HepG2 (cell line): ENCODE measurements around the gene MYOM1. TPM values are rescaled to one million over a fixed set of nuclear protein-coding genes. Genes with fewer than 3 reads are reported as not detected.

Experiments used
- CC2D1A ChIP-seq: sonication (generic); formaldehyde crosslinking; IDR thresholded peaks from 2 replicates; pipeline ENCODE4 v1.8.1; 2023; ENCODE audit warnings: mild to moderate bottlenecking, missing genetic modification reagents
- EP300 ChIP-seq, 3 experiments: sonication (generic) in 1 of 3; formaldehyde crosslinking in 1 of 3; IDR thresholded peaks; 2 replicates each; pipeline versions ENCODE4 v1.5.1 to v1.6.1; 2011 to 2020; ENCODE audit warnings: low read depth in 2 of 3, low read length in 2 of 3, borderline replicate concordance in 1 of 3, improper control_type of control experiment in 1 of 3, mild to moderate bottlenecking in 1 of 3, missing genetic modification reagents in 1 of 3, moderate library complexity in 1 of 3
- GPN1 ChIP-seq: sonication (generic); formaldehyde crosslinking; IDR thresholded peaks from 2 replicates; pipeline ENCODE4 v1.5.1; 2020; ENCODE audit warnings: missing genetic modification reagents, borderline replicate concordance
- HNF4G ChIP-seq, 2 experiments: sonication (generic) in 1 of 2; formaldehyde crosslinking in 1 of 2; IDR thresholded peaks; 2 replicates each; pipeline versions ENCODE4 v1.4.0 to v1.6.1; 2011 to 2020; ENCODE audit warnings: borderline replicate concordance in 2 of 2, low read depth in 2 of 2, mild to moderate bottlenecking in 2 of 2, low read length in 1 of 2, missing genetic modification reagents in 1 of 2, moderate library complexity in 1 of 2
- KAT8 ChIP-seq: IDR thresholded peaks from 2 replicates; pipeline ENCODE4 v1.6.1; 2016; ENCODE audit warnings: missing genetic modification reagents, missing compliant biosample characterization
- MNT ChIP-seq: fragments of 450-650 bp; IDR thresholded peaks from 2 replicates; pipeline ENCODE4 v1.6.1; 2016
- NCOA5 ChIP-seq: sonication (generic); formaldehyde crosslinking; IDR thresholded peaks from 2 replicates; pipeline ENCODE4 v1.4.0; 2020; ENCODE audit warnings: missing genetic modification reagents
- PRMT3 ChIP-seq: sonication (generic); formaldehyde crosslinking; IDR thresholded peaks from 2 replicates; pipeline ENCODE4 v1.8.1; 2022; ENCODE audit warnings: low read depth, mild to moderate bottlenecking, moderate library complexity, missing genetic modification reagents, borderline replicate concordance
- RBAK ChIP-seq: sonication (generic); formaldehyde crosslinking; IDR thresholded peaks from 2 replicates; pipeline ENCODE4 v1.5.1; 2020; ENCODE audit warnings: mild to moderate bottlenecking, missing genetic modification reagents
- RNF2 ChIP-seq: fragments of 450-650 bp; conservative IDR thresholded peaks from 2 replicates; pipeline ENCODE4 v1.6.1; 2016; ENCODE audit warnings: low read depth
- SOX6 ChIP-seq, 2 experiments: fragments of 450-650 bp in 1 of 2; sonication (generic) in 1 of 2; formaldehyde crosslinking in 1 of 2; IDR thresholded peaks; 2 replicates each; pipeline versions ENCODE4 v1.4.0 to v1.6.1; 2017 to 2020; ENCODE audit warnings: antibody characterized with exemption in 1 of 2, mild to moderate bottlenecking in 1 of 2, missing genetic modification reagents in 1 of 2
- SP140L ChIP-seq: sonication (generic); formaldehyde crosslinking; IDR thresholded peaks from 2 replicates; pipeline ENCODE4 v1.4.0; 2020; ENCODE audit warnings: missing genetic modification reagents, borderline replicate concordance
- WIZ ChIP-seq: sonication (generic); formaldehyde crosslinking; IDR thresholded peaks from 2 replicates; pipeline ENCODE4 v1.5.1; 2020; ENCODE audit warnings: mild to moderate bottlenecking, missing genetic modification reagents
- ZNF101 ChIP-seq: sonication (generic); formaldehyde crosslinking; IDR thresholded peaks from 2 replicates; pipeline ENCODE4 v1.4.0; 2020; ENCODE audit warnings: mild to moderate bottlenecking, low read depth, missing genetic modification reagents, borderline replicate concordance
- ZNF562 ChIP-seq: sonication (generic); formaldehyde crosslinking; IDR thresholded peaks from 2 replicates; pipeline ENCODE4 v1.8.0; 2022; ENCODE audit warnings: missing genetic modification reagents, borderline replicate concordance
- ZNF782 ChIP-seq: sonication (generic); formaldehyde crosslinking; IDR thresholded peaks from 2 replicates; pipeline ENCODE4 v1.4.0; 2020; ENCODE audit warnings: missing genetic modification reagents, mild to moderate bottlenecking, borderline replicate concordance
- polyA plus RNA-seq, 8 experiments: library from polyadenylated mRNA; depleted of rRNA in 3 of 8; stranded (reverse) in 7 of 8; unstranded in 1 of 8; fragments of >200 nt; fragmentation: Illumina TruSeq in 4 of 8; extraction: Trizol in 4 of 8; gene quantifications; 2 replicates each; pipeline versions ENCODE4 v1.2.1 to v1.2.3, GENCODE V29; 2011 to 2016; ENCODE audit warnings: low read depth in 4 of 8, missing spikeins in 1 of 8, mixed read lengths in 1 of 8; ENCODE audit not compliant: insufficient read depth in 1 of 8
- total RNA-seq, 5 experiments: library from RNA; depleted of rRNA; stranded (reverse); fragments of >200 nt; fragmentation: Illumina TruSeq; extraction: Trizol; gene quantifications; 2 replicates each; pipeline ENCODE4 v1.2.3, GENCODE V29; 2016; ENCODE audit warnings: low read depth in 1 of 5
- TF ChIP-seq, protein P1 (sequence below): sonication (generic); formaldehyde crosslinking; IDR thresholded peaks from 2 replicates; pipeline ENCODE4 v1.4.0; 2020; ENCODE audit warnings: low read depth, missing genetic modification reagents
- TF ChIP-seq, protein P2 (sequence below): sonication (generic); formaldehyde crosslinking; conservative IDR thresholded peaks from 2 replicates; pipeline ENCODE4 v1.5.0; 2020; ENCODE audit warnings: missing genetic modification reagents
- TF ChIP-seq, protein P3 (sequence below): sonication (generic); formaldehyde crosslinking; IDR thresholded peaks from 2 replicates; pipeline ENCODE4 v1.8.0; 2022; ENCODE audit warnings: mild to moderate bottlenecking, missing genetic modification reagents

The MYOM1 gene
- total and polyA plus RNA-seq, 2 of the 13 experiments (the other 11 are each of a cell fraction or from before 2014, with no cell fraction given) = 0.46 to 0.98 TPM

- TF ChIP-seq, protein P1, sequence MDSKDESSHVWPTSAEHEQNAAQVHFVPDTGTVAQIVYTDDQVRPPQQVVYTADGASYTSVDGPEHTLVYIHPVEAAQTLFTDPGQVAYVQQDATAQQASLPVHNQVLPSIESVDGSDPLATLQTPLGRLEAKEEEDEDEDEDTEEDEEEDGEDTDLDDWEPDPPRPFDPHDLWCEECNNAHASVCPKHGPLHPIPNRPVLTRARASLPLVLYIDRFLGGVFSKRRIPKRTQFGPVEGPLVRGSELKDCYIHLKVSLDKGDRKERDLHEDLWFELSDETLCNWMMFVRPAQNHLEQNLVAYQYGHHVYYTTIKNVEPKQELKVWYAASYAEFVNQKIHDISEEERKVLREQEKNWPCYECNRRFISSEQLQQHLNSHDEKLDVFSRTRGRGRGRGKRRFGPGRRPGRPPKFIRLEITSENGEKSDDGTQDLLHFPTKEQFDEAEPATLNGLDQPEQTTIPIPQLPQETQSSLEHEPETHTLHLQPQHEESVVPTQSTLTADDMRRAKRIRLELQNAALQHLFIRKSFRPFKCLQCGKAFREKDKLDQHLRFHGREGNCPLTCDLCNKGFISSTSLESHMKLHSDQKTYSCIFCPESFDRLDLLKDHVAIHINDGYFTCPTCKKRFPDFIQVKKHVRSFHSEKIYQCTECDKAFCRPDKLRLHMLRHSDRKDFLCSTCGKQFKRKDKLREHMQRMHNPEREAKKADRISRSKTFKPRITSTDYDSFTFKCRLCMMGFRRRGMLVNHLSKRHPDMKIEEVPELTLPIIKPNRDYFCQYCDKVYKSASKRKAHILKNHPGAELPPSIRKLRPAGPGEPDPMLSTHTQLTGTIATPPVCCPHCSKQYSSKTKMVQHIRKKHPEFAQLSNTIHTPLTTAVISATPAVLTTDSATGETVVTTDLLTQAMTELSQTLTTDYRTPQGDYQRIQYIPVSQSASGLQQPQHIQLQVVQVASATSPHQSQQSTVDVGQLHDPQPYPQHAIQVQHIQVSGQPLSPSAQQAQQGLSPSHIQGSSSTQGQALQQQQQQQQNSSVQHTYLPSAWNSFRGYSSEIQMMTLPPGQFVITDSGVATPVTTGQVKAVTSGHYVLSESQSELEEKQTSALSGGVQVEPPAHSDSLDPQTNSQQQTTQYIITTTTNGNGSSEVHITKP (CRISPR knock-in tag) = peak; percentile 41; the same call in 1 of the 2 replicates
- TF ChIP-seq KAT8 (CRISPR knock-in tag) = no peak
- TF ChIP-seq ZNF782 (CRISPR knock-in tag) = no peak
- TF ChIP-seq, protein P2, sequence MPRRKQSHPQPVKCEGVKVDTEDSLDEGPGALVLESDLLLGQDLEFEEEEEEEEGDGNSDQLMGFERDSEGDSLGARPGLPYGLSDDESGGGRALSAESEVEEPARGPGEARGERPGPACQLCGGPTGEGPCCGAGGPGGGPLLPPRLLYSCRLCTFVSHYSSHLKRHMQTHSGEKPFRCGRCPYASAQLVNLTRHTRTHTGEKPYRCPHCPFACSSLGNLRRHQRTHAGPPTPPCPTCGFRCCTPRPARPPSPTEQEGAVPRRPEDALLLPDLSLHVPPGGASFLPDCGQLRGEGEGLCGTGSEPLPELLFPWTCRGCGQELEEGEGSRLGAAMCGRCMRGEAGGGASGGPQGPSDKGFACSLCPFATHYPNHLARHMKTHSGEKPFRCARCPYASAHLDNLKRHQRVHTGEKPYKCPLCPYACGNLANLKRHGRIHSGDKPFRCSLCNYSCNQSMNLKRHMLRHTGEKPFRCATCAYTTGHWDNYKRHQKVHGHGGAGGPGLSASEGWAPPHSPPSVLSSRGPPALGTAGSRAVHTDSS (CRISPR knock-in tag) = no peak
- TF ChIP-seq WIZ = no peak
- TF ChIP-seq SP140L (CRISPR knock-in tag) = no peak
- TF ChIP-seq MNT = no peak
- TF ChIP-seq ZNF101 (CRISPR knock-in tag) = no peak
- TF ChIP-seq EP300 (IDR thresholded peaks at IDR 0.05; ENCODE audit: low read depth in 2 of 2, low read length in 2 of 2) = peak in 1 of 2 experiments; percentile 44; a peak in 1 of 4 replicates
- TF ChIP-seq EP300 (CRISPR knock-in tag; IDR thresholded peaks at IDR 0.05; ENCODE audit: borderline replicate concordance) = no peak
- TF ChIP-seq NCOA5 (CRISPR knock-in tag) = no peak
- no peak for TF ChIP-seq HNF4G (IDR thresholded peaks at IDR 0.05; ENCODE audit: borderline replicate concordance, low read depth, low read length)
- no peak for TF ChIP-seq HNF4G (CRISPR knock-in tag; IDR thresholded peaks at IDR 0.05; ENCODE audit: borderline replicate concordance, low read depth)
- no peak for TF ChIP-seq RBAK (CRISPR knock-in tag)
- TF ChIP-seq SOX6 (IDR thresholded peaks at IDR 0.05) = no peak
- TF ChIP-seq SOX6 (CRISPR knock-in tag; IDR thresholded peaks at IDR 0.05) = peak; percentile 70
- no peak for TF ChIP-seq RNF2
- TF ChIP-seq PRMT3 (CRISPR knock-in tag) = no peak
- TF ChIP-seq ZNF562 (CRISPR knock-in tag) = no peak
- TF ChIP-seq, protein P3, sequence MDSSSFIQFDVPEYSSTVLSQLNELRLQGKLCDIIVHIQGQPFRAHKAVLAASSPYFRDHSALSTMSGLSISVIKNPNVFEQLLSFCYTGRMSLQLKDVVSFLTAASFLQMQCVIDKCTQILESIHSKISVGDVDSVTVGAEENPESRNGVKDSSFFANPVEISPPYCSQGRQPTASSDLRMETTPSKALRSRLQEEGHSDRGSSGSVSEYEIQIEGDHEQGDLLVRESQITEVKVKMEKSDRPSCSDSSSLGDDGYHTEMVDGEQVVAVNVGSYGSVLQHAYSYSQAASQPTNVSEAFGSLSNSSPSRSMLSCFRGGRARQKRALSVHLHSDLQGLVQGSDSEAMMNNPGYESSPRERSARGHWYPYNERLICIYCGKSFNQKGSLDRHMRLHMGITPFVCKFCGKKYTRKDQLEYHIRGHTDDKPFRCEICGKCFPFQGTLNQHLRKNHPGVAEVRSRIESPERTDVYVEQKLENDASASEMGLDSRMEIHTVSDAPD = no peak
- no peak for TF ChIP-seq GPN1 (CRISPR knock-in tag)
- TF ChIP-seq CC2D1A (CRISPR knock-in tag) = no peak
Observed at GRCh38 chr18:3256693-3257626, 37.2 kb upstream of the MYOM1 start (continued).
